GM21529 (cell line): ENCODE results near the gene CDH18.
"Not testable (repeated sequence)": the region's sequence is repeated elsewhere in the genome, so short reads cannot be mapped to it uniquely, and the experiment has no call there.

ENCODE experiments used
- ATAC-seq: cut with Tn5 transposase; IDR thresholded peaks from one replicate; pipeline ENCODE4 v1.9.1; 2021; ENCODE audit not compliant: unreplicated experiment

CDH18 gene

GRCh38 chr5:19865336-19866089 is 122.5 kb downstream of the CDH18 start:
- no peak for ATAC-seq

- ATAC-seq = no peak
Measured at GRCh38 chr5:19862711-19863110, 125.3 kb downstream of the CDH18 start.

GRCh38 chr5:19859020-19859419 is 129.0 kb downstream of the CDH18 start:
- ATAC-seq = no peak

- no peak for ATAC-seq
Measured at GRCh38 chr5:19855931-19856330, 132.1 kb downstream of the CDH18 start.

- no peak for ATAC-seq
Measured at GRCh38 chr5:19855453-19855852, 132.5 kb downstream of the CDH18 start.

GRCh38 chr5:19855031-19855430 is 133.0 kb downstream of the CDH18 start:
- no peak for ATAC-seq

- ATAC-seq = no peak
Measured at GRCh38 chr5:19853616-19854240, 134.3 kb downstream of the CDH18 start.

- no peak for ATAC-seq
Measured at GRCh38 chr5:19837536-19838174, 150.3 kb downstream of the CDH18 start.

- no peak for ATAC-seq
Measured at GRCh38 chr5:19835442-19835841, 152.6 kb downstream of the CDH18 start.

- ATAC-seq = not testable (repeated sequence)
Measured at GRCh38 chr5:19812720-19813119, 175.3 kb downstream of the CDH18 start.

- no peak for ATAC-seq
Measured at GRCh38 chr5:19806756-19807155, 181.2 kb downstream of the CDH18 start.

GRCh38 chr5:19802686-19803085 is 185.3 kb downstream of the CDH18 start:
- no peak for ATAC-seq

- ATAC-seq = no peak
Measured at GRCh38 chr5:19795218-19795617, 192.8 kb downstream of the CDH18 start.

- ATAC-seq = no peak
Measured at GRCh38 chr5:19790829-19791466, 197.1 kb downstream of the CDH18 start.

GRCh38 chr5:19782566-19782965 is 205.4 kb downstream of the CDH18 start:
- ATAC-seq = no peak

GRCh38 chr5:19777363-19777762 is 210.6 kb downstream of the CDH18 start:
- no peak for ATAC-seq

GRCh38 chr5:19776886-19777285 is 211.1 kb downstream of the CDH18 start:
- not testable (repeated sequence) for ATAC-seq

GRCh38 chr5:19771174-19771835 is 216.7 kb downstream of the CDH18 start:
- no peak for ATAC-seq

GRCh38 chr5:19770396-19770795 is 217.6 kb downstream of the CDH18 start:
- no peak for ATAC-seq

GRCh38 chr5:19767987-19768386 is 220.0 kb downstream of the CDH18 start:
- ATAC-seq = no peak

- no peak for ATAC-seq
Measured at GRCh38 chr5:19753579-19753978, 234.4 kb downstream of the CDH18 start.
